Endodermal cell (in vitro differentiated cells): Measurements from ENCODE around the gene PRR23A. TPM values are rescaled to one million over a fixed set of nuclear protein-coding genes. Genes with fewer than 3 reads are reported as not detected.

Experiments used
- DNase-seq: peaks from one replicate; pipeline ENCODE4 v3.0.0-alpha.2; 2017
- H3K27ac ChIP-seq: 2 replicates; pipeline ENCODE4 v1.5.1; 2013; ENCODE audit warnings: mild to moderate bottlenecking, low read depth, low read length, moderate library complexity
- H3K27me3 ChIP-seq: 2 replicates; pipeline ENCODE4 v1.6.1; 2013; ENCODE audit warnings: mild to moderate bottlenecking, low read length, moderate library complexity; ENCODE audit not compliant: insufficient read depth, control insufficient read depth, poor library complexity, severe bottlenecking
- H3K36me3 ChIP-seq: 2 replicates; pipeline ENCODE4 v1.7.0; 2013; ENCODE audit warnings: mild to moderate bottlenecking, low read length, moderate library complexity; ENCODE audit not compliant: control insufficient read depth, insufficient read depth
- H3K4me1 ChIP-seq: one replicate; pipeline ENCODE4 v1.7.0; 2013; ENCODE audit warnings: low read length; ENCODE audit not compliant: control insufficient read depth, insufficient read depth
- H3K4me3 ChIP-seq: 2 replicates; pipeline ENCODE4 v1.5.1; 2013; ENCODE audit warnings: mild to moderate bottlenecking, low read length, moderate library complexity
- H3K9ac ChIP-seq: 2 replicates; pipeline ENCODE4 v1.6.1; 2013; ENCODE audit warnings: mild to moderate bottlenecking, low read length, moderate library complexity; ENCODE audit not compliant: poor library complexity, severe bottlenecking; ENCODE audit errors: extremely low read depth
- H3K9me3 ChIP-seq: 2 replicates; pipeline ENCODE4 v1.6.1; 2013; ENCODE audit warnings: mild to moderate bottlenecking, low read length, moderate library complexity; ENCODE audit not compliant: control insufficient read depth
- H3K27ac Mint-ChIP-seq: 2 replicates; pipeline ENCODE4 v1.8.0; 2020; ENCODE audit warnings: mixed read lengths
- H3K27me3 Mint-ChIP-seq: 2 replicates; pipeline ENCODE4 v1.8.0; 2021; ENCODE audit warnings: mild to moderate bottlenecking, mixed read lengths; ENCODE audit not compliant: insufficient read depth
- H3K36me3 Mint-ChIP-seq: 2 replicates; pipeline ENCODE4 v1.8.0; 2020; ENCODE audit warnings: low read depth, mixed read lengths
- H3K4me1 Mint-ChIP-seq: 2 replicates; pipeline ENCODE4 v1.8.0; 2020; ENCODE audit warnings: mixed read lengths
- H3K4me3 Mint-ChIP-seq: 2 replicates; pipeline ENCODE4 v1.8.0; 2020; ENCODE audit warnings: mild to moderate bottlenecking, moderate library complexity, mixed read lengths
- H3K9me3 Mint-ChIP-seq: 2 replicates; pipeline ENCODE4 v1.8.0; 2020; ENCODE audit warnings: mild to moderate bottlenecking, mixed read lengths
- CTCF ChIP-seq: fragments of 200-600 bp; sonication (generic); conservative IDR thresholded peaks from 2 replicates; pipeline ENCODE4 v1.5.0; 2021; ENCODE audit warnings: antibody characterized with exemption, mild to moderate bottlenecking
- WGBS, 2 experiments: methylation state at CpG; one replicate each; pipeline versions ENCODE4 v1.1.5 to v1.1.7; 2013; ENCODE audit warnings: missing lambda C conversion rate in 2 of 2, mixed read lengths in 1 of 2; ENCODE audit not compliant: insufficient coverage in 1 of 2, insufficient read length in 1 of 2; 5-methylcytosine and 5-hydroxymethylcytosine counted together
- total RNA-seq, 2 donors: library from RNA; stranded (reverse); fragmentation: NEBNext Ultra II Directional in 1 of 2; extraction: Animal tissue kit (Norgen Biotek cat#: 25700) in 1 of 2; gene quantifications; 2 replicates in 1 of 2; 3 replicates in 1 of 2; pipeline ENCODE4 v1.2.1, GENCODE V29; 2021

The PRR23A gene
- total RNA-seq, 2 donors from 2014 or later = not detected

DNA sequence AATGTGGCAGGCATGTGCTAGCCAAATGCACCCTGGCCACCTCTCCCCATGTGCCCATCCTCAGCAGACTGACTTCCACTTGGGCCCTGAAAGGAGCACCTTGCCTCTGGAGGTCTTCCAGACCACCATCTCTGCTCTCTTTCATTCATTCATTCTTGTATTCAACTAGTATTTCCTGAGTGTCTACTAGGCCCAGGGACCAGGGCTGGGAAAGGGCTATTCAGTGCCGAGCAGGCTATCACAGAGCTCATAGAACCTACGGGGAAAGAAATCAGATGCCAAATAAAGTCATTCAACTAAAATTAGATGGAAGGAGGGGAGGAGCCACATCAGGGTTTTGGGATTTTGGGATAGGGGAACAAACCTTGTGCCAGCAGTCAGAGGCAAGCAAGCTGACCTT lies 18.9 kb downstream of the PRR23A start:
- TF ChIP-seq CTCF = no peak
- no peak for DNase-seq
- H3K4me1 ChIP-seq = no peaks in the 10 kb centered on the region
- H3K4me3 ChIP-seq = no peak overlapping the region
- H3K27me3 Mint-ChIP-seq = peaks cover 14% of the 10 kb centered on the region
- no peaks in the 10 kb centered on the region for H3K9me3 Mint-ChIP-seq
- no peaks in the 10 kb centered on the region for H3K36me3 ChIP-seq
- no peak overlapping the region for H3K27ac Mint-ChIP-seq
- H3K27me3 ChIP-seq = no peaks in the 10 kb centered on the region
- H3K4me1 Mint-ChIP-seq = no peaks in the 10 kb centered on the region
- H3K9ac ChIP-seq = no peak overlapping the region
- H3K36me3 Mint-ChIP-seq = no peaks in the 10 kb centered on the region
- H3K4me3 Mint-ChIP-seq = no peak overlapping the region
- whole genome bisulfite sequencing, 2 experiments = 95 to 100% methylated on average over 2 of the region's 2 CpGs
- H3K27ac ChIP-seq = no peak overlapping the region
- H3K9me3 ChIP-seq = no peaks in the 10 kb centered on the region

GRCh38 chr3:138985932-138986331 lies 20.1 kb downstream of the PRR23A start:
- Histone ChIP-seq H3K4me1 (no peaks in the 10 kb centered on the region), H3K9me3 (no peaks in the 10 kb centered on the region), H3K4me3 (no peak overlapping the region), H3K9ac (no peak overlapping the region), H3K27me3 (peaks cover 9% of the 10 kb centered on the region), H3K36me3 (no peaks in the 10 kb centered on the region), H3K27ac (no peak overlapping the region)
- H3K36me3 Mint-ChIP-seq = no peaks in the 10 kb centered on the region
- H3K27ac Mint-ChIP-seq = no peak overlapping the region
- no peak overlapping the region for H3K4me3 Mint-ChIP-seq
- WGBS, 2 experiments = 86 to 95% methylated on average over 4 of the region's 4 CpGs
- no peak for TF ChIP-seq CTCF
- no peak for DNase-seq
- H3K27me3 Mint-ChIP-seq = peaks cover 17% of the 10 kb centered on the region
- H3K9me3 Mint-ChIP-seq = no peaks in the 10 kb centered on the region
- no peaks in the 10 kb centered on the region for H3K4me1 Mint-ChIP-seq

GRCh38 chr3:138984816-138985215 lies 21.3 kb downstream of the PRR23A start:
- no peak for TF ChIP-seq CTCF
- Mint-ChIP-seq H3K4me1 (no peaks in the 10 kb centered on the region), H3K27me3 (peaks cover 25% of the 10 kb centered on the region), H3K4me3 (no peak overlapping the region), H3K9me3 (no peaks in the 10 kb centered on the region), H3K27ac (no peak overlapping the region), H3K36me3 (no peaks in the 10 kb centered on the region)
- 19 to 54% methylated on average over 2 to 3 of the region's 3 CpGs for WGBS, 2 experiments
- no peak overlapping the region for H3K9ac ChIP-seq
- no peak overlapping the region for H3K27ac ChIP-seq
- H3K36me3 ChIP-seq = no peaks in the 10 kb centered on the region
- no peak overlapping the region for H3K4me3 ChIP-seq
- H3K9me3 ChIP-seq = no peaks in the 10 kb centered on the region
- no peak for DNase-seq
- H3K27me3 ChIP-seq = peaks cover 9% of the 10 kb centered on the region
- H3K4me1 ChIP-seq = no peaks in the 10 kb centered on the region
